GM21619 (cell line): Measurements from ENCODE around the gene HUS1B.
"Not testable (repeated sequence)": the region's sequence is repeated elsewhere in the genome, so short reads cannot be mapped to it uniquely, and the experiment has no call there.

ENCODE experiments used
- ATAC-seq: cut with Tn5 transposase; IDR thresholded peaks from one replicate; pipeline ENCODE4 v1.9.1; 2021; ENCODE audit not compliant: unreplicated experiment

Gene HUS1B

GRCh38 chr6:679282-679681 lies 22.4 kb upstream of the HUS1B start:
- no peak for ATAC-seq

- ATAC-seq, result no peak
Observed at GRCh38 chr6:678520-678919, 21.6 kb upstream of the HUS1B start.

- ATAC-seq, result no peak
Observed at GRCh38 chr6:677919-678318, 21.0 kb upstream of the HUS1B start.

DNA sequence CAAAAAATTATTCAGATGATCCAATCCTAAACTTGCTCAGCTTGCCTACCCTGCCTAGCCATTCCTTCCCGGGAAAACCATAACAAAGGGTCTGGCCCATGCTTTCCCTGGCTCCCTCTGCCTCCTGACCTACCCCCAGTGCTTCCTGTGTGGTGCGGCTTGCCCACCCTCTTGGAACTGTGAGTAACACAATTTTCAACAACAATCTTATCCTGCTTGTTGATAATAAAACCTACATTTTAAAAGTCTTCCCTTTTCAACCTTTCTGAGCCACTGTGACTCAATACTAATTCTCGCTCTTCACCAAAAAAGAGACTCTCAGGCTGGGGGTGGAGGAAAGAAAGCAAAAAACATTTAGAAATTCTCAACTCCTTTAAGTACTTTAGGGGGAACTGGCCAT lies 18.1 kb upstream of the HUS1B start:
- ATAC-seq, result no peak

GRCh38 chr6:674406-674805 lies 17.5 kb upstream of the HUS1B start:
- ATAC-seq, result no peak

DNA sequence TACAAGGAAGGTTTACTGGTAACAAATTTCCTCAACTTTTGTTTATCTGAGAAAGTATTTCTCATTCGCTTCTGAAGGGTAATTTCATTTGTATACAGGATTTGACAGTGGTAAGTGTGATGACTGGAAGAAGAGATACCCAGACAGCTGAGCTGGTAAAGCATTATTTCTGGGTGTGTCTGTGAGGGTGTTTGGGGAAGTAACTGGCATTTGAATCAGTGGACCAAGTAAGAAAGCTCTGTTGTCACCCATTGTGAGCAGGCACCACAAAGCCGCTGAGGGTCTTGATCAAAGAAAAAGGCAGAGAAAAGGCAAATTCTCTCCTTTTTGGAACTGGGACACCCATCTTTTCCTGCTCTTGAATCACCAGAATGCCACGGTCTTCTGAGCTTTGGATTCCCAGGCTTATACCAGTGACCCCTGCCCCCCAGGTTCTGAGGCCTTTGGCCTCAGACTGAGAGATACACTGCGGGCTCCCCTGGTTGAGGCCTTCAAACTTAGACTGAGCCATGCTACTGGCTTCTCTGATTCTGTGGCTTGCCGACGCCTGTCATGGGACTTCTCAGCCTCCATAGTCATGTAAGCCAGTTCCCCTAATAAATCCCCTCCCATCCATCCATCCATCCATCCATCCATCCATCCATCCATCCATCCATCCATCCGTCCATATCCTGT lies 10.5 kb upstream of the HUS1B start:
- ATAC-seq, result no peak

- ATAC-seq, result no peak
Observed at GRCh38 chr6:665403-666267, 8.7 kb upstream of the HUS1B start.

DNA sequence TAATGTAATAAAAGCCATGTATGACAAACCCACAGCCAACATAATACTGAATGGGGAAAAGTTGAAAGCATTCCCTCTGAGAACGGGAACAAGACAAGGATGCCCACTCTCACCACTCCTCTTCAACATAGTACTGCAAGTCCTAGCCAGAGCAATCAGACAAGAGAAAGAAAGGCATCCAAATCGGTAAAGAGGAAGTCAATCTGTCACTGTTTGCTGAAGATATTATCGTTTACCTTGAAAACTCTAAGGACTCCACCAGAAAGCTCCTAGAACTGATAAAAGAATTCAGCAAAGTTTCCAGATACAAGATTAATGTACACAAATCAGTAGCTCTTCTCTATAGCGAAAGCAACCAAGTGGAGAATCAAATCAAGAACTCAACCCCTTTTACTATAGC lies 6.9 kb upstream of the HUS1B start:
- not testable (repeated sequence) for ATAC-seq

- no peak for ATAC-seq
Observed at GRCh38 chr6:659716-660581, 3.0 kb upstream of the HUS1B start.

GRCh38 chr6:658244-658643 lies 1.3 kb upstream of the HUS1B start:
- no peak for ATAC-seq

DNA sequence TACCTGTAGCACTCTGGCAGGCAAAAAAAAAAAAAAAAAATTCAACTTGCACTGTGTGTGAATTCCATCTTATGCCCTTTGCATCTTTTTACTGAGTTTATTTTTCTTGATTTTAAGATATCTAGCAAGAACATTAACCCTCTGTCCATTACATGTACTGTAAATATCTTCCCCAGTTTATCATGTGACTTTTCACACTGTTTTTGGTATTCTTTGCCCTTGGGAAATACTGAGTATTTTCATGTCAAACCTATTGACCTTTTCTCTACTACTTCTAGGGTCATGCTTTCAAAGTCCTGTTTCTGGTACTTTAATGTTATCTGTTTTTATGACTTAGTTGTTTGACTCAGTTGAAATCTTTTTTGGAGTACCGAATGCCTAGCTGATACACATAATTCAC lies 843 bp upstream of the HUS1B start:
- ATAC-seq, result no peak

DNA sequence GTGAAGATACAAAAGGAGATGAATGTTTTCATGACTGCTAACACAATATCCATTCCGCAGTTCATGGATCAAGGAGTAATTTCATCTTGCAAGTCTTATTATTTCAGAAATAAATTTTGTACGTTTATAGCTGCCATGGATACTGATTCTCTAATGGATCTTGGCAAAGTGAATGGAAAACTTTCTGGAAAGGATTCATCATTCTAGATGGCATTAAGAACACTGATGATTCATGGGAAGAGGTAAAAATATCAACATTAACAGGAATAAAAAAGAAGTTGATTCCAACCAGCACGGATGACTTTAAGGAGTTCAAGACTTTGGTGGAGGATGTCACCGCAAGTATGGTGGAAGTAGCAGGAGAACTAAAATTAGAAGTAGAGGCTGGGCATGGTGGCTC lies 2.8 kb downstream of the HUS1B start:
- no peak for ATAC-seq

- ATAC-seq, result no peak
Observed at GRCh38 chr6:652865-653264, 4.0 kb downstream of the HUS1B start.

GRCh38 chr6:650098-650497 lies 6.8 kb downstream of the HUS1B start:
- ATAC-seq, result no peak

DNA sequence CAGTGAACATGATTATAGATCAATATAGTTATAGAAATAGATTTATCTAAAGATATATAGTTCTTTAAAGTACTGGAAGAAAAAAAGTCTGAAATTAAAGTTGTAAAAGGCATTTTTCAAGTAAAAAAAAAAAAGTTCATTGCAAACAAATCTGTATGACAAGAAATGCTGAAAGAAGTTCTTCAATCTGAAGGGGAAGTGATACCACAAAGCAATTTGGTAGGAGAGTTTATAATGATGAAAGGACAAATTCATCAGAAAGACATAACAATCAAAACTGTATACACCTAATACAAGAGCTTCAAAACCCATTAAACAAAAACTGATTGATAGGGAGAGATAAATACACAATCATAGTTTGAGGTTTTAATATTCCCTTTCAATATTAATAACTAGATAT lies 14.1 kb downstream of the HUS1B start:
- no peak for ATAC-seq

DNA sequence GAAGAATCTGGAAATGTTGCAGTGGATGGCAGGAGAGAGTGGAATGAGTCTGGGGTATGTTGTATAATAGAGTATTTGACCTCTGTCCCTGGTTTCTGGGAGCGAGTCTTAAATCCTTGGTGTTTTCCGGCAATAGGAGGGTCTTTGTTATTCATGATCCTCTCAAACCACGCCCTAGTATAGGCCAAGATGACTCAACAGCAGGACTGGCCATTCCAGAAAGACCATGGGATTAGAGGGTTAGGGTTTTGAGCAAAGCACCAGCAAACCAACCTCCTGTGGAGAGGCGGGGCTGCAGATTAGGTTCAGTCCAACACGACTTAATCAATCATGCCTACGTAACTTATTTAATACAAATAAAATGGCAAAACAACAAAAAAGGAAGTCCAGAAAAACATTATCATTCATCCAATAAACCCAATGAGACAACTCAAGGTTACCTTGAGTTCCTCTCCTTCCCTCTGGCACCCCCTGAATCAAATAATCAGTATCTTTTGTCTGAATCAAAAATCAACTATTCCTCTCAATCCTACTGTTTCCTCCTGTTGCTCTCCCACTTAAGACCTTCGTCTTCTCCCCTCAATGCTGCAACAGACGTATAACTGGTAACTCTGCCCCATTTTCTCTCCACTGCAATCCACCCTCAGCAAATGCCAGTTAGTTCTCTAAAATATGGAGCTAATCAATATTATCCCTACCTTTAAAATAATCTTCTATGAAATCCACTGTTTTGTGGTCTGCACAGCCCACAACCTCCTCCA lies 15.5 kb downstream of the HUS1B start:
- ATAC-seq, result no peak

DNA sequence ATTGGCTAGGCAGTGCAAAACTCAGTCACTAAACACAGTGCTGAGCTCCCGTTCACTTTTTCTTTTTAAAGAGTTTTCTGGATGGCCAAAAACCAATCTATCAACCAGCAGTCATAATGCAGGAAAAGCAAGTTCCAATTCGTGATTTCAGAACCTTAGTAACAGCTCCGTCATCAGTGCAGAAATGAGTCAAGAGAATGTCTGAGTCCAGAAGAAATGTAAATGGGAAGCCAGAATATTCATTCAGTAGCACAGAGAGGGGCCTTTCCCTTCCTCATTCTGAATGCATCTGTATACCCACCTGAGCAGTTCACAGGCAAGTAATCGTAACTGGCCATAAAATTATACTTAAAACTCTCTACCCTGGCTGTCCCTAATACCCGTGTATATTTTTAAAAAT lies 20.4 kb downstream of the HUS1B start:
- peak; percentile 85 for ATAC-seq

- ATAC-seq, result no peak
Observed at GRCh38 chr6:635233-635632, 21.7 kb downstream of the HUS1B start.

DNA sequence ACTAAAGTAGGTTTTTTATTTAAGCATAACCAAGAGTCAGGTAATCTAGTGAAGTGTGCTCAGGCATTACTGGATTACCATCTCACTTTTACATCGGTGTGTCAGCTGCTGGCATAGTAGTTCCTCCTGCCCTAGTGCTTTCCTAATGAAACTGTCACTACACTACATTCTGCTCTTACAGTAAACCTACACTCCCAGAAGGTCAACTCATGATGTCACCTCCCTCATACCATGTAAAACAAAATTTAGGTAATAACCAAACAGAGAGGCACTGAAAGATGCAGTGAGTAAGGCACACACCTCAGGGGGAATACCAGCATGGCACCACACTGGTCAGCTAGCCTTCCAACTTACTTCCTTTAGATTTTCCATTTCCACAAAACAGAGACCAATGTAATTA lies 23.3 kb downstream of the HUS1B start:
- ATAC-seq, result no peak

- ATAC-seq, result no peak
Observed at GRCh38 chr6:628766-629165, 28.1 kb downstream of the HUS1B start.

GRCh38 chr6:626236-626635 lies 30.7 kb downstream of the HUS1B start:
- no peak for ATAC-seq
